NCI-H187 treated with DMSO at 0.1 percent for 48 hours (cell line): ENCODE results near the gene UMAD1.
A peak's percentile ranks its signal among the peaks of the same experiment; 100 is the strongest.

ENCODE experiments used
- DNase-seq: peaks from one replicate; lab custom pipeline; 2025; lab: John Stamatoyannopoulos, UW

UMAD1 gene

GRCh38 chr7:7640221-7641128 is at the start of gene UMAD1:
TSS of gene UMAD1 (plus strand) at chr7:7640752. CDS start at chr7:7673372, 32,620 bp downstream.
- peak; percentile 97 for DNase-seq

- DNase-seq, result no peak
Measured at GRCh38 chr7:7595451-7595850, 45.1 kb upstream of the UMAD1 start.

GRCh38 chr7:7596176-7596575 is 44.4 kb upstream of the UMAD1 start:
- DNase-seq, result no peak

- no peak for DNase-seq
Measured at GRCh38 chr7:7607010-7607409, 33.5 kb upstream of the UMAD1 start.

- DNase-seq, result no peak
Measured at GRCh38 chr7:7609330-7609729, 31.2 kb upstream of the UMAD1 start.

- DNase-seq, result no peak
Measured at GRCh38 chr7:7612519-7612918, 28.0 kb upstream of the UMAD1 start.

GRCh38 chr7:7613210-7613609 is 27.3 kb upstream of the UMAD1 start:
- DNase-seq, result no peak

GRCh38 chr7:7614018-7614741 is 26.4 kb upstream of the UMAD1 start:
- DNase-seq, result no peak

GRCh38 chr7:7617550-7617949 is 23.0 kb upstream of the UMAD1 start:
- DNase-seq, result no peak

- no peak for DNase-seq
Measured at GRCh38 chr7:7618410-7618809, 22.1 kb upstream of the UMAD1 start.

GRCh38 chr7:7620236-7620635 is 20.3 kb upstream of the UMAD1 start:
- no peak for DNase-seq

- no peak for DNase-seq
Measured at GRCh38 chr7:7620644-7621210, 19.8 kb upstream of the UMAD1 start.

GRCh38 chr7:7628476-7628875 is 12.1 kb upstream of the UMAD1 start:
- no peak for DNase-seq

GRCh38 chr7:7630626-7631329 is 9.8 kb upstream of the UMAD1 start:
- no peak for DNase-seq

- no peak for DNase-seq
Measured at GRCh38 chr7:7639421-7639820, 1.1 kb upstream of the UMAD1 start.

- no peak for DNase-seq
Measured at GRCh38 chr7:7639847-7640220, 718 bp upstream of the UMAD1 start.

- DNase-seq, result no peak
Measured at GRCh38 chr7:7641129-7641663, 644 bp downstream of the UMAD1 start.

- no peak for DNase-seq
Measured at GRCh38 chr7:7642081-7642480, 1.5 kb downstream of the UMAD1 start.

GRCh38 chr7:7647495-7648036 is 7.0 kb downstream of the UMAD1 start:
- no peak for DNase-seq

GRCh38 chr7:7650682-7651206 is 10.2 kb downstream of the UMAD1 start:
- DNase-seq, result no peak

- no peak for DNase-seq
Measured at GRCh38 chr7:7651479-7651878, 10.9 kb downstream of the UMAD1 start.
